ENCODE measurements around the gene INPP5F.

INPP5F gene

GRCh38 chr10:119725828-119726675 lies at the start of gene INPP5F:
Gene INPP5F (plus strand): TSS chr10:119726050. CDS start chr10:119726263, 213 bp downstream.
- no peak for TF ChIP-seq CTCF (IDR thresholded peaks at IDR 0.05; ENCODE audit: low read length, missing control alignments)
- peak within 1 kb of the TSS; percentile 63 for H3K4me3 ChIP-seq (replicated peaks; ENCODE audit: low read depth, low read length)
- peak; percentile 98 for DNase-seq (ENCODE audit: low read depth)

GRCh38 chr10:119677126-119677525 lies 48.7 kb upstream of the INPP5F start:
- H3K4me3 ChIP-seq (replicated peaks; ENCODE audit: low read depth, low read length), result no peak overlapping the region
- DNase-seq (ENCODE audit: low read depth), result no peak
- TF ChIP-seq CTCF (IDR thresholded peaks at IDR 0.05; ENCODE audit: low read length, missing control alignments), result no peak

GRCh38 chr10:119677904-119678755 lies 47.7 kb upstream of the INPP5F start:
- no peak for DNase-seq (ENCODE audit: low read depth)
- no peak overlapping the region for H3K4me3 ChIP-seq (replicated peaks; ENCODE audit: low read depth, low read length)
- no peak for TF ChIP-seq CTCF (IDR thresholded peaks at IDR 0.05; ENCODE audit: low read length, missing control alignments)

- no peak for DNase-seq (ENCODE audit: low read depth)
- TF ChIP-seq CTCF (IDR thresholded peaks at IDR 0.05; ENCODE audit: low read length, missing control alignments), result no peak
- H3K4me3 ChIP-seq (replicated peaks; ENCODE audit: low read depth, low read length), result no peak overlapping the region
Observed at GRCh38 chr10:119679480-119679829, 46.4 kb upstream of the INPP5F start.

- no peak for TF ChIP-seq CTCF (IDR thresholded peaks at IDR 0.05; ENCODE audit: low read length, missing control alignments)
- no peak overlapping the region for H3K4me3 ChIP-seq (replicated peaks; ENCODE audit: low read depth, low read length)
- DNase-seq (ENCODE audit: low read depth), result peak; percentile 90
Observed at GRCh38 chr10:119680050-119680449, 45.8 kb upstream of the INPP5F start.

- H3K4me3 ChIP-seq (replicated peaks; ENCODE audit: low read depth, low read length), result no peak overlapping the region
- DNase-seq (ENCODE audit: low read depth), result no peak
- TF ChIP-seq CTCF (IDR thresholded peaks at IDR 0.05; ENCODE audit: low read length, missing control alignments), result no peak
Observed at GRCh38 chr10:119680650-119681081, 45.2 kb upstream of the INPP5F start.

Measured in fibroblast of pulmonary artery (primary cell).